HepG2 (cell line): Measurements from ENCODE around the gene DSG2. TPM values are rescaled to one million over a fixed set of nuclear protein-coding genes. Genes with fewer than 3 reads are reported as not detected.
A peak's percentile ranks its signal among the peaks of the same experiment; 100 is the strongest.

ENCODE experiments used
- HDAC1 ChIP-seq: sonication (generic); formaldehyde crosslinking; IDR thresholded peaks from 2 replicates; pipeline ENCODE4 v1.5.1; 2020; ENCODE audit warnings: mild to moderate bottlenecking, missing genetic modification reagents
- HNF1A ChIP-seq, 2 experiments: sonication (generic) in 1 of 2; formaldehyde crosslinking in 1 of 2; IDR thresholded peaks; 2 replicates each; pipeline versions ENCODE4 v1.4.0 to v1.6.1; 2016 to 2020; ENCODE audit warnings: borderline replicate concordance in 1 of 2, low read depth in 1 of 2, mild to moderate bottlenecking in 1 of 2, missing genetic modification reagents in 1 of 2
- NFIB ChIP-seq: sonication (generic); formaldehyde crosslinking; IDR thresholded peaks from 2 replicates; pipeline ENCODE4 v1.9.0; 2021; ENCODE audit warnings: missing genetic modification reagents, mild to moderate bottlenecking, borderline replicate concordance
- PRDM10 ChIP-seq: sonication (generic); formaldehyde crosslinking; IDR thresholded peaks from 2 replicates; pipeline ENCODE4 v1.4.0; 2020; ENCODE audit warnings: low read depth, missing genetic modification reagents
- SALL1 ChIP-seq: sonication (generic); formaldehyde crosslinking; IDR thresholded peaks from 2 replicates; pipeline ENCODE4 v1.8.0; 2022; ENCODE audit warnings: mild to moderate bottlenecking, missing genetic modification reagents
- SMAD3 ChIP-seq: sonication (generic); formaldehyde crosslinking; IDR thresholded peaks from 2 replicates; pipeline ENCODE4 v1.4.0; 2020; ENCODE audit warnings: missing genetic modification reagents
- STAT6 ChIP-seq: sonication (generic); formaldehyde crosslinking; IDR thresholded peaks from 2 replicates; pipeline ENCODE4 v1.4.0; 2020; ENCODE audit warnings: missing genetic modification reagents, mild to moderate bottlenecking, borderline replicate concordance
- ZNF264 ChIP-seq: sonication (generic); formaldehyde crosslinking; IDR thresholded peaks from 2 replicates; pipeline ENCODE4 v1.4.0; 2020; ENCODE audit warnings: missing genetic modification reagents
- polyA plus RNA-seq, 8 experiments: library from polyadenylated mRNA; depleted of rRNA in 3 of 8; stranded (reverse) in 7 of 8; unstranded in 1 of 8; fragments of >200 nt; fragmentation: Illumina TruSeq in 4 of 8; extraction: Trizol in 4 of 8; gene quantifications; 2 replicates each; pipeline versions ENCODE4 v1.2.1 to v1.2.3, GENCODE V29; 2011 to 2016; ENCODE audit warnings: low read depth in 4 of 8, missing spikeins in 1 of 8, mixed read lengths in 1 of 8; ENCODE audit not compliant: insufficient read depth in 1 of 8
- total RNA-seq, 5 experiments: library from RNA; depleted of rRNA; stranded (reverse); fragments of >200 nt; fragmentation: Illumina TruSeq; extraction: Trizol; gene quantifications; 2 replicates each; pipeline ENCODE4 v1.2.3, GENCODE V29; 2016; ENCODE audit warnings: low read depth in 1 of 5
- TF ChIP-seq, protein P1 (sequence below): sonication (generic); formaldehyde crosslinking; IDR thresholded peaks from 2 replicates; pipeline ENCODE4 v1.8.0; 2022; ENCODE audit warnings: mild to moderate bottlenecking, missing genetic modification reagents
- TF ChIP-seq, protein P2 (sequence below): IDR thresholded peaks from 2 replicates; pipeline ENCODE4 v1.6.1; 2016; ENCODE audit warnings: missing compliant biosample characterization, missing genetic modification reagents, borderline replicate concordance
- TF ChIP-seq, protein P3 (sequence below): sonication (generic); formaldehyde crosslinking; IDR thresholded peaks from 2 replicates; pipeline ENCODE4; 2020; ENCODE audit warnings: missing genetic modification reagents, mild to moderate bottlenecking, borderline replicate concordance

Gene DSG2
- total and polyA plus RNA-seq, 2 of the 13 experiments (the other 11 are each of a cell fraction or from before 2014, with no cell fraction given) = 23.3 to 66.7 TPM

DNA sequence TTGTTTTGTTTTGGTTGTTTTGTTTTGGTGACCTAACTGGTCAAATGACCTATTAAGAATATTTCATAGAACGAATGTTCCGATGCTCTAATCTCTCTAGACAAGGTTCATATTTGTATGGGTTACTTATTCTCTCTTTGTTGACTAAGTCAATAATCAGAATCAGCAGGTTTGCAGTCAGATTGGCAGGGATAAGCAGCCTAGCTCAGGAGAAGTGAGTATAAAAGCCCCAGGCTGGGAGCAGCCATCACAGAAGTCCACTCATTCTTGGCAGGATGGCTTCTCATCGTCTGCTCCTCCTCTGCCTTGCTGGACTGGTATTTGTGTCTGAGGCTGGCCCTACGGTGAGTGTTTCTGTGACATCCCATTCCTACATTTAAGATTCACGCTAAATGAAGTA is 93.7 kb downstream of the DSG2 start, which contains the start of gene TTR (continued):
- peak; percentile 89 for TF ChIP-seq HNF1A (IDR thresholded peaks at IDR 0.05; ENCODE audit: low read depth)
- peak; percentile 95 for TF ChIP-seq HNF1A (CRISPR knock-in tag; IDR thresholded peaks at IDR 0.05; ENCODE audit: borderline replicate concordance)
- TF ChIP-seq SMAD3 (CRISPR knock-in tag) = peak; percentile 51; the same call in 1 of the 2 replicates
- TF ChIP-seq ZNF264 = 0 out of 2 replicates have a peak, but pooled peaks have one; percentile 29
- TF ChIP-seq, protein P1, sequence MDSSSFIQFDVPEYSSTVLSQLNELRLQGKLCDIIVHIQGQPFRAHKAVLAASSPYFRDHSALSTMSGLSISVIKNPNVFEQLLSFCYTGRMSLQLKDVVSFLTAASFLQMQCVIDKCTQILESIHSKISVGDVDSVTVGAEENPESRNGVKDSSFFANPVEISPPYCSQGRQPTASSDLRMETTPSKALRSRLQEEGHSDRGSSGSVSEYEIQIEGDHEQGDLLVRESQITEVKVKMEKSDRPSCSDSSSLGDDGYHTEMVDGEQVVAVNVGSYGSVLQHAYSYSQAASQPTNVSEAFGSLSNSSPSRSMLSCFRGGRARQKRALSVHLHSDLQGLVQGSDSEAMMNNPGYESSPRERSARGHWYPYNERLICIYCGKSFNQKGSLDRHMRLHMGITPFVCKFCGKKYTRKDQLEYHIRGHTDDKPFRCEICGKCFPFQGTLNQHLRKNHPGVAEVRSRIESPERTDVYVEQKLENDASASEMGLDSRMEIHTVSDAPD (CRISPR knock-in tag) = peak; percentile 63; the same call in 1 of the 2 replicates
- TF ChIP-seq, protein P2, sequence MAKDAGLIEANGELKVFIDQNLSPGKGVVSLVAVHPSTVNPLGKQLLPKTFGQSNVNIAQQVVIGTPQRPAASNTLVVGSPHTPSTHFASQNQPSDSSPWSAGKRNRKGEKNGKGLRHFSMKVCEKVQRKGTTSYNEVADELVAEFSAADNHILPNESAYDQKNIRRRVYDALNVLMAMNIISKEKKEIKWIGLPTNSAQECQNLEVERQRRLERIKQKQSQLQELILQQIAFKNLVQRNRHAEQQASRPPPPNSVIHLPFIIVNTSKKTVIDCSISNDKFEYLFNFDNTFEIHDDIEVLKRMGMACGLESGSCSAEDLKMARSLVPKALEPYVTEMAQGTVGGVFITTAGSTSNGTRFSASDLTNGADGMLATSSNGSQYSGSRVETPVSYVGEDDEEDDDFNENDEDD (CRISPR knock-in tag) = no peak
- no peak for TF ChIP-seq NFIB (CRISPR knock-in tag)
- TF ChIP-seq STAT6 (CRISPR knock-in tag) = no peak
- TF ChIP-seq SALL1 (CRISPR knock-in tag) = peak; percentile 97
- no peak for TF ChIP-seq HDAC1
- TF ChIP-seq PRDM10 = no peak
- TF ChIP-seq, protein P3, sequence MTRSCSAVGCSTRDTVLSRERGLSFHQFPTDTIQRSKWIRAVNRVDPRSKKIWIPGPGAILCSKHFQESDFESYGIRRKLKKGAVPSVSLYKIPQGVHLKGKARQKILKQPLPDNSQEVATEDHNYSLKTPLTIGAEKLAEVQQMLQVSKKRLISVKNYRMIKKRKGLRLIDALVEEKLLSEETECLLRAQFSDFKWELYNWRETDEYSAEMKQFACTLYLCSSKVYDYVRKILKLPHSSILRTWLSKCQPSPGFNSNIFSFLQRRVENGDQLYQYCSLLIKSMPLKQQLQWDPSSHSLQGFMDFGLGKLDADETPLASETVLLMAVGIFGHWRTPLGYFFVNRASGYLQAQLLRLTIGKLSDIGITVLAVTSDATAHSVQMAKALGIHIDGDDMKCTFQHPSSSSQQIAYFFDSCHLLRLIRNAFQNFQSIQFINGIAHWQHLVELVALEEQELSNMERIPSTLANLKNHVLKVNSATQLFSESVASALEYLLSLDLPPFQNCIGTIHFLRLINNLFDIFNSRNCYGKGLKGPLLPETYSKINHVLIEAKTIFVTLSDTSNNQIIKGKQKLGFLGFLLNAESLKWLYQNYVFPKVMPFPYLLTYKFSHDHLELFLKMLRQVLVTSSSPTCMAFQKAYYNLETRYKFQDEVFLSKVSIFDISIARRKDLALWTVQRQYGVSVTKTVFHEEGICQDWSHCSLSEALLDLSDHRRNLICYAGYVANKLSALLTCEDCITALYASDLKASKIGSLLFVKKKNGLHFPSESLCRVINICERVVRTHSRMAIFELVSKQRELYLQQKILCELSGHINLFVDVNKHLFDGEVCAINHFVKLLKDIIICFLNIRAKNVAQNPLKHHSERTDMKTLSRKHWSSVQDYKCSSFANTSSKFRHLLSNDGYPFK (CRISPR knock-in tag) = no peak
